GM12874 (cell line): ENCODE data around the gene PANX2.

Source experiments
- CTCF ChIP-seq: IDR thresholded peaks from 2 replicates; pipeline ENCODE4 v1.5.1; 2011; ENCODE audit warnings: low read depth, mild to moderate bottlenecking, control low read depth, low read length, moderate library complexity; ENCODE audit not compliant: insufficient read depth

Gene PANX2

GRCh38 chr22:50190941-50191741 lies 20.6 kb downstream of the PANX2 start:
- TF ChIP-seq CTCF = no peak

GRCh38 chr22:50192436-50193204 lies 22.1 kb downstream of the PANX2 start:
- no peak for TF ChIP-seq CTCF

GRCh38 chr22:50193621-50194020 lies 23.1 kb downstream of the PANX2 start:
- TF ChIP-seq CTCF = no peak

GRCh38 chr22:50194037-50194805 lies 23.7 kb downstream of the PANX2 start:
- no peak for TF ChIP-seq CTCF

- TF ChIP-seq CTCF = no peak
These were observed 25.7 kb downstream of the PANX2 start for GRCh38 chr22:50196256-50196655.

GRCh38 chr22:50197000-50197800 lies 26.7 kb downstream of the PANX2 start:
- no peak for TF ChIP-seq CTCF
